Endothelial cell of umbilical vein (primary cell): ENCODE data around the gene VPS54. TPM values are rescaled to one million over a fixed set of nuclear protein-coding genes. Genes with fewer than 3 reads are reported as not detected.

Experiments used
- BruUV-seq: library from RNA; stranded (reverse); fragments of 400-500 nt; replicated peaks from 2 replicates; lab custom pipeline; 2021; lab: Mats Ljungman, UMichigan
- CTCF ChIA-PET: fragments of 300-600, 350-600 bp; sonication (Branson Sonifier 250); formaldehyde crosslinking; loops from one replicate; lab custom pipeline; 2021; ENCODE audit warnings: antibody characterized with exemption, inconsistent platforms; lab: Charles Lee
- POLR2A ChIA-PET: fragments of 300-600, 350-600 bp; sonication (Branson Sonifier 250); formaldehyde crosslinking; loops from one replicate; lab custom pipeline; 2021; ENCODE audit warnings: antibody characterized with exemption, inconsistent platforms; lab: Charles Lee
- DNase-seq: peaks from one replicate; pipeline ENCODE4 v3.0.0-alpha.2; 2011; ENCODE audit warnings: low read depth, low spot score
- FAIRE-seq: peaks from 2 replicates; lab custom pipeline; 2011; peaks lifted over from hg19 to GRCh38; lab: Jason Lieb, UNC
- H2AFZ ChIP-seq: 2 replicates; pipeline ENCODE4 v1.6.0; 2012; ENCODE audit warnings: low read depth, low read length, control low read depth, inconsistent platforms
- H3K27ac ChIP-seq: 2 replicates; pipeline ENCODE4 v1.5.1; 2011; ENCODE audit warnings: low read depth, mild to moderate bottlenecking, control low read depth, low read length, moderate library complexity; ENCODE audit not compliant: insufficient read depth
- H3K27me3 ChIP-seq, 2 experiments: 2 replicates each; pipeline versions ENCODE4 v1.6.0 to v1.6.1; 2011; ENCODE audit warnings: low read length in 2 of 2, mixed read lengths in 1 of 2; ENCODE audit not compliant: control insufficient read depth in 2 of 2, insufficient read depth in 2 of 2
- H3K36me3 ChIP-seq, 2 experiments: 2 replicates in 1 of 2; 3 replicates in 1 of 2; pipeline ENCODE4 v1.5.1; 2011; ENCODE audit warnings: low read length in 2 of 2, mild to moderate bottlenecking in 1 of 2, moderate library complexity in 1 of 2; ENCODE audit not compliant: control insufficient read depth in 2 of 2, insufficient read depth in 2 of 2; ENCODE audit errors: extremely low read depth in 1 of 2
- H3K4me1 ChIP-seq: 3 replicates; pipeline ENCODE4 v1.5.1; 2011; ENCODE audit warnings: mild to moderate bottlenecking, low read length; ENCODE audit not compliant: control insufficient read depth, insufficient read depth; ENCODE audit errors: extremely low read depth
- H3K4me2 ChIP-seq: 2 replicates; pipeline ENCODE4 v1.6.1; 2011; ENCODE audit warnings: low read length, control low read depth, mixed read lengths; ENCODE audit not compliant: insufficient read depth
- H3K4me3 ChIP-seq, 3 experiments: fragments of 200-600 bp in 1 of 3; sonication (generic), shearing (Covaris generic) in 1 of 3; replicated peaks in 1 of 3; 2 replicates each; pipeline ENCODE4 v1.5.1; 2011 to 2016; ENCODE audit warnings: control low read depth in 3 of 3, low read length in 3 of 3, mild to moderate bottlenecking in 2 of 3, inconsistent platforms in 1 of 3, low read depth in 1 of 3, moderate library complexity in 1 of 3; ENCODE audit not compliant: insufficient read depth in 1 of 3
- H3K79me2 ChIP-seq: 2 replicates; pipeline ENCODE4 v1.6.0; 2012; ENCODE audit warnings: low read length, inconsistent platforms; ENCODE audit not compliant: control insufficient read depth, insufficient read depth
- H3K9ac ChIP-seq: replicated peaks from 2 replicates; pipeline ENCODE3; 2011; ENCODE audit warnings: low read length, control low read depth; ENCODE audit not compliant: insufficient read depth; ENCODE audit errors: extremely low read depth
- H3K9me1 ChIP-seq: replicated peaks from 3 replicates; pipeline ENCODE4 v1.6.0; 2011; ENCODE audit warnings: mild to moderate bottlenecking, low read length; ENCODE audit not compliant: control insufficient read depth, insufficient read depth; ENCODE audit errors: extremely low read depth
- H3K9me3 ChIP-seq: replicated peaks from 2 replicates; pipeline ENCODE4 v1.5.1; 2012; ENCODE audit warnings: low read length, inconsistent platforms; ENCODE audit not compliant: control insufficient read depth, insufficient read depth
- H4K20me1 ChIP-seq: replicated peaks from 2 replicates; pipeline ENCODE3; 2011; ENCODE audit warnings: mild to moderate bottlenecking, low read length; ENCODE audit not compliant: control insufficient read depth, insufficient read depth; ENCODE audit errors: extremely low read depth
- EZH2 ChIP-seq: IDR thresholded peaks from 2 replicates; pipeline ENCODE4 v1.6.1; 2012; ENCODE audit warnings: borderline replicate concordance, low read depth, mild to moderate bottlenecking, moderate library complexity, low read length, inconsistent platforms; ENCODE audit not compliant: severe bottlenecking
- FOS ChIP-seq: IDR thresholded peaks from 2 replicates; pipeline ENCODE4 v1.6.1; 2011; ENCODE audit warnings: mild to moderate bottlenecking, low read length, moderate library complexity, borderline replicate concordance; ENCODE audit not compliant: insufficient read depth
- GATA2 ChIP-seq: IDR thresholded peaks from 2 replicates; pipeline ENCODE4 v1.7.0; 2011; ENCODE audit warnings: low read depth, mild to moderate bottlenecking, moderate library complexity, mixed read lengths, low read length; ENCODE audit not compliant: insufficient read length, insufficient read depth
- JUN ChIP-seq: IDR thresholded peaks from 2 replicates; pipeline ENCODE4 v1.6.1; 2011; ENCODE audit warnings: borderline replicate concordance, low read depth; ENCODE audit not compliant: insufficient read length, insufficient read depth
- MYC ChIP-seq: IDR thresholded peaks from one replicate; pipeline ENCODE4 v1.6.1; 2011; ENCODE audit warnings: mild to moderate bottlenecking, low read depth, low read length
- POLR2A ChIP-seq: IDR thresholded peaks from 2 replicates; pipeline ENCODE4 v1.6.1; 2012; ENCODE audit warnings: low read depth, mild to moderate bottlenecking, control low read depth, low read length
- POLR2AphosphoS5 ChIP-seq: IDR thresholded peaks from 2 replicates; pipeline ENCODE4 v1.6.1; 2012; ENCODE audit warnings: low read depth, mild to moderate bottlenecking, control low read depth, low read length, moderate library complexity; ENCODE audit not compliant: insufficient read depth
- dilution Hi-C: fragments of 300-500 bp; cut with MboI; formaldehyde crosslinking; loops from one replicate; pipeline ENCODE4 v1.15.0; 2019; ENCODE audit warnings: low sequenced_read_pairs; ENCODE audit not compliant: extremely low pct_ligation_motif_present
- intact Hi-C: fragments of 100-400 bp; cut with micrococcal nuclease; formaldehyde crosslinking; loops from one replicate; pipeline ENCODE4 v1.10.0; 2022
- polyA plus RNA-seq, 4 experiments: library from polyadenylated mRNA; depleted of rRNA in 3 of 4; stranded (reverse) in 3 of 4; unstranded in 1 of 4; fragments of >200 nt; gene quantifications; 2 replicates each; pipeline versions ENCODE4 v1.2.1 to v1.2.3, GENCODE V29; 2011 to 2012; ENCODE audit warnings: missing spikeins in 1 of 4
- total RNA-seq: library from RNA; stranded (reverse); gene quantifications from 2 replicates; pipeline ENCODE4 v1.2.3, GENCODE V29; 2021
- TF ChIP-seq, protein P1 (sequence below), 2 donors: IDR thresholded peaks; 1 replicate in 1 of 2; 2 replicates in 1 of 2; pipeline ENCODE4 v1.5.1; 2011; ENCODE audit warnings: low read length in 2 of 2, mild to moderate bottlenecking in 2 of 2, moderate library complexity in 2 of 2, control low read depth in 1 of 2, inconsistent platforms in 1 of 2, low read depth in 1 of 2; ENCODE audit not compliant: insufficient read depth in 1 of 2; ENCODE audit errors: extremely low read depth in 1 of 2
- TF ChIP-seq, protein P2 (sequence below): IDR thresholded peaks from 2 replicates; pipeline ENCODE4 v1.6.1; 2011; ENCODE audit not compliant: insufficient read depth, insufficient read length

The VPS54 gene
- total and polyA plus RNA-seq, 2 donors (not counting 3 experiments of a cell fraction or from before 2014, with no cell fraction given) = 6.3 to 17.7 TPM

DNA sequence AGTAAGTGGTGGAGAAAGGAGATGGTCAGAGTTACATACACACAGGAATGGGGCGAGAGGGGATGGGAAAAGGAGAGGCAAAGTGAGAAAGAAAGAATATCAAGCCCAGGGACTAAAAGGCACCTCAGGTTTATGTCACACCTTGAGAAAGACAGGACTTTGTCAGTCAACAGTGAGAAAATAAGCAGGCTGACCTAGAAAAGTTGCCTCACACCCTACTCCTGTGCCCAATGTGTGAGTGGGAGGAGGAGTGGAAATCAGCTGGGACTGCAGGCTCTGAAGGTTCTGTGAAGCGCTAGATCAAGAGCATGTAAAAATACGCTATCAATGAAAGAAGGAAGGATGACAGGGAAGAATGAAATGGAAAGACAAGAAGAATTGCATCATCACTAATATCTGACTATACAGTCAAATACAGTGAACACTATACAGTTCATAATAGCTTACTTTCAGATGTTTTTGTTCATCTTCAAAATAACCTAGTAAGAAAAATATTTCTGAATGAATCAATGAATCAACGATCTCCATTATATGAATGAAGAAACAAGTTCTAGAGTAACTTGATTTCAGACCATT lies 10.7 kb downstream of the VPS54 start:
- ChIA-PET POLR2A (interaction anchor here (0.7 kb wide), 1 partner anchor 10 kb away, joined by 5 read pairs; no protein-coding TSS in a partner anchor), CTCF (no interaction called here)
- Histone ChIP-seq H3K36me3 (no peaks in the 10 kb centered on the region), H3K9me1 (no peaks in the 10 kb centered on the region), H3K4me2 (no peak overlapping the region), H3K4me3 (no peak overlapping the region), H3K9ac (no peak overlapping the region), H3K4me1 (no peaks in the 10 kb centered on the region), H3K9me3 (no peaks in the 10 kb centered on the region), H3K27me3 (no peaks in the 10 kb centered on the region), H4K20me1 (no peaks in the 10 kb centered on the region), H3K27ac (no peak overlapping the region), H2AFZ (no peak overlapping the region), H3K79me2 (peaks cover 65% of the 10 kb centered on the region)
- no peak for DNase-seq
- intact Hi-C loops = no loop called here
- TF ChIP-seq FOS = no peak
- no peak for TF ChIP-seq EZH2
- TF ChIP-seq, protein P1, sequence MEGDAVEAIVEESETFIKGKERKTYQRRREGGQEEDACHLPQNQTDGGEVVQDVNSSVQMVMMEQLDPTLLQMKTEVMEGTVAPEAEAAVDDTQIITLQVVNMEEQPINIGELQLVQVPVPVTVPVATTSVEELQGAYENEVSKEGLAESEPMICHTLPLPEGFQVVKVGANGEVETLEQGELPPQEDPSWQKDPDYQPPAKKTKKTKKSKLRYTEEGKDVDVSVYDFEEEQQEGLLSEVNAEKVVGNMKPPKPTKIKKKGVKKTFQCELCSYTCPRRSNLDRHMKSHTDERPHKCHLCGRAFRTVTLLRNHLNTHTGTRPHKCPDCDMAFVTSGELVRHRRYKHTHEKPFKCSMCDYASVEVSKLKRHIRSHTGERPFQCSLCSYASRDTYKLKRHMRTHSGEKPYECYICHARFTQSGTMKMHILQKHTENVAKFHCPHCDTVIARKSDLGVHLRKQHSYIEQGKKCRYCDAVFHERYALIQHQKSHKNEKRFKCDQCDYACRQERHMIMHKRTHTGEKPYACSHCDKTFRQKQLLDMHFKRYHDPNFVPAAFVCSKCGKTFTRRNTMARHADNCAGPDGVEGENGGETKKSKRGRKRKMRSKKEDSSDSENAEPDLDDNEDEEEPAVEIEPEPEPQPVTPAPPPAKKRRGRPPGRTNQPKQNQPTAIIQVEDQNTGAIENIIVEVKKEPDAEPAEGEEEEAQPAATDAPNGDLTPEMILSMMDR (IDR thresholded peaks at IDR 0.05; ENCODE audit: extremely low read depth in 1 of 2, insufficient read depth in 1 of 2, low read depth in 1 of 2, low read length in 2 of 2) = no peak
- no peak for TF ChIP-seq MYC
- TF ChIP-seq POLR2A = no peak
- no peak for TF ChIP-seq JUN
- TF ChIP-seq, protein P2, sequence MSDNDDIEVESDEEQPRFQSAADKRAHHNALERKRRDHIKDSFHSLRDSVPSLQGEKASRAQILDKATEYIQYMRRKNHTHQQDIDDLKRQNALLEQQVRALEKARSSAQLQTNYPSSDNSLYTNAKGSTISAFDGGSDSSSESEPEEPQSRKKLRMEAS = no peak
- no peak for TF ChIP-seq GATA2
- no peak for TF ChIP-seq POLR2AphosphoS5
- FAIRE-seq = no peak
- no TSS peak for BruUV-seq
- dilution Hi-C loops = no loop called here
